Pancreas (tissue), 10 donors: ENCODE results near the gene DYNC1H1. TPM values are rescaled to one million over a fixed set of nuclear protein-coding genes. Genes with fewer than 3 reads are reported as not detected.
A peak's percentile ranks its signal among the peaks of the same experiment; 100 is the strongest.

Experiments
- ATAC-seq, 4 donors: fragments of 200-7000 bp; cut with Tn5 transposase; one replicate each; pipeline versions ENCODE4 v1.8.0 to v1.9.1; 2020; ENCODE audit warnings: mild to moderate bottlenecking in 4 of 4, moderate library complexity in 4 of 4
- DNase-seq, 6 donors: peaks; one replicate each; pipeline ENCODE4 v3.0.0-alpha.2; 2020
- FAIRE-seq: peaks from 2 replicates; lab custom pipeline; 2012; peaks lifted over from hg19 to GRCh38; lab: Jason Lieb, UNC
- H3K27ac ChIP-seq, 4 donors: fragments of 200-600 bp; sonication (generic); 1 replicate in 3 of 4; 2 replicates in 1 of 4; pipeline versions ENCODE4 v1.5.0 to v1.8.0; 2020
- H3K27me3 ChIP-seq, 4 donors: fragments of 200-600 bp; one replicate each; pipeline ENCODE4 v1.8.0; 2021
- H3K36me3 ChIP-seq, 3 donors: fragments of 200-600 bp; sonication (generic) in 1 of 3; one replicate each; pipeline versions ENCODE4 v1.5.0 to v1.8.0; 2020 to 2021
- H3K4me1 ChIP-seq, 3 donors: fragments of 200-600 bp; one replicate each; pipeline ENCODE4 v1.8.0; 2021
- H3K4me3 ChIP-seq, 4 donors: fragments of 200-600 bp; sonication (generic) in 2 of 4; one replicate each; pipeline versions ENCODE4 v1.5.0 to v1.8.0; 2020 to 2021
- H3K9me3 ChIP-seq, 4 donors: fragments of 200-600 bp; one replicate each; pipeline ENCODE4 v1.8.0; 2021
- WGBS, 2 donors: extraction: QIAGEN DNeasy Blood & Tissue Kit; methylation state at CpG; one replicate each; pipeline ENCODE4 v1.1.7; 2013; 5-methylcytosine and 5-hydroxymethylcytosine counted together
- intact Hi-C, 3 donors: fragments of 100-400 bp; cut with DNase I; formaldehyde crosslinking; loops; one replicate each; pipeline versions ENCODE4 v1.11.1 to v1.14.2; 2022
- polyA plus RNA-seq, 2 donors: library from polyadenylated mRNA; stranded (reverse); fragments of 200-250 nt; gene quantifications; one replicate each; pipeline ENCODE4 v1.2.3, GENCODE V29; 2013
- total RNA-seq, 6 donors: library from RNA; stranded (reverse); fragmentation: NEBNext Ultra II Directional in 4 of 6; extraction: Animal tissue kit (Norgen Biotek cat#: 25700) in 4 of 6; gene quantifications; one replicate each; pipeline versions ENCODE4 v1.2.1 to v1.2.4, GENCODE V29; 2021 to 2023
- TF ChIP-seq, protein P1 (sequence below), 4 donors: fragments of 200-600 bp; sonication (generic) in 3 of 4; IDR thresholded peaks; one replicate each; pipeline versions ENCODE4 v1.5.0 to v1.8.0; 2021; ENCODE audit warnings: antibody characterized with exemption in 4 of 4
- donor health status: healthy with polysubstance abuse.
- donor health status: DM: no; HTN: no; CAD: no; lungs with moderate emphysema.
- donor health status: DM: no; HTN: no; CAD: no.
- donor health status: control.
- donor health status: control.
- donor health status: Bipolar disorder and iron deficiency.
- donor health status: DM: yes; HTN: yes; CAD: no.
- donor health status: DM: no; HTN: no; CAD: no.
- donor health status: DM: no; HTN: no; CAD: no.
- donor health status: DM: yes; HTN: yes; CAD: no.

DYNC1H1 gene
- total and polyA plus RNA-seq, 8 donors = 95.7 to 215 (median 132) TPM

DNA sequence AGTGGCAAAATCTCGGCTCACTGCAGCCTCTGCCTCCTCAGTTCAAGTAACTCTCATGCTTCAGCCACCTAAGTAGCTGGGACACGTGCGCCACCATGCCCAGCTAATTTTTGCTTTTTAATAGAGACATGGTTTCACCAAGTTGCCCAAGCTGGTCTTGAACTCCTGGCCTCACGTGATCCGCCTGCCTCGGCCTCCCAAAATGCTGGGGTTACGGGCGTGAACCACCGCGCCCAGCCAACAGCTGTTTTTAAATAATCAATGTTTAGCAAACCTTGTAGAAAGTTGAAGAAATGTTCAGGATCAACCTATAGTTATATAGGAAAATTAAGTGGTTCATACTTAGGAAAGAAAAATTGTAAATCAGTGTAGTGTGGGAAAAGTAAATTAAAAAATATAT is 128.4 kb downstream of the DYNC1H1 start:
- 92 to 95% methylated on average over 10 of the region's 10 CpGs for WGBS, 2 donors
- H3K27me3 ChIP-seq = no peaks in the 10 kb centered on the region
- TF ChIP-seq, protein P1, sequence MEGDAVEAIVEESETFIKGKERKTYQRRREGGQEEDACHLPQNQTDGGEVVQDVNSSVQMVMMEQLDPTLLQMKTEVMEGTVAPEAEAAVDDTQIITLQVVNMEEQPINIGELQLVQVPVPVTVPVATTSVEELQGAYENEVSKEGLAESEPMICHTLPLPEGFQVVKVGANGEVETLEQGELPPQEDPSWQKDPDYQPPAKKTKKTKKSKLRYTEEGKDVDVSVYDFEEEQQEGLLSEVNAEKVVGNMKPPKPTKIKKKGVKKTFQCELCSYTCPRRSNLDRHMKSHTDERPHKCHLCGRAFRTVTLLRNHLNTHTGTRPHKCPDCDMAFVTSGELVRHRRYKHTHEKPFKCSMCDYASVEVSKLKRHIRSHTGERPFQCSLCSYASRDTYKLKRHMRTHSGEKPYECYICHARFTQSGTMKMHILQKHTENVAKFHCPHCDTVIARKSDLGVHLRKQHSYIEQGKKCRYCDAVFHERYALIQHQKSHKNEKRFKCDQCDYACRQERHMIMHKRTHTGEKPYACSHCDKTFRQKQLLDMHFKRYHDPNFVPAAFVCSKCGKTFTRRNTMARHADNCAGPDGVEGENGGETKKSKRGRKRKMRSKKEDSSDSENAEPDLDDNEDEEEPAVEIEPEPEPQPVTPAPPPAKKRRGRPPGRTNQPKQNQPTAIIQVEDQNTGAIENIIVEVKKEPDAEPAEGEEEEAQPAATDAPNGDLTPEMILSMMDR (IDR thresholded peaks at IDR 0.05) = no peak
- H3K4me3 ChIP-seq = no peak overlapping the region
- no peaks in the 10 kb centered on the region for H3K36me3 ChIP-seq
- no peaks in the 10 kb centered on the region for H3K9me3 ChIP-seq
- no peak overlapping the region for H3K27ac ChIP-seq
- no peak for ATAC-seq
- H3K4me1 ChIP-seq = peaks cover 0 to 4% (median 0%) of the 10 kb centered on the region in 3 donors
- intact Hi-C loops = loop anchor here in 1 of 3 donors (5.0 kb wide), 1 partner anchor 46 kb away; no protein-coding TSS in a partner anchor
- no peak for FAIRE-seq
- no peak for DNase-seq

DNA sequence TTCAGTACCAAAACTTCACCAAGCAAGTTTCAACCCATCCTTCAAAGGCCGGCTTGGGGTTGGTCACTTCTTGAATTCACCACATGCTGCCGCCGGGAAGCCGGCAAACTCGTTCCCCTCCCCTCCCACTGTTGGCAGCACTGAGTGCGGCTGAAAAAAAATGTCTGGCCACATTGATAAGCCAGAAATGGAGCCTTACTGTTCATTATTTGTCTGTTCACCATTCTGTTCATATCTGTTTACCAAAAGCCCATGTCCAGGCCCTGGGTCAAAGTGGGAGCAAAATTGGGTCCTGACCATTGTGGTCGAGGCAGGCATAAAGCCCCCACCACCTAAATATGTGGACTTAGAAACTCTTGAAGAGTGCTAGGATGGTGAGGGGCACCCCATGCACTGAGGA is 129.7 kb downstream of the DYNC1H1 start:
- ATAC-seq = no peak
- H3K27ac ChIP-seq = no peak overlapping the region
- TF ChIP-seq, protein P1 (IDR thresholded peaks at IDR 0.05) = no peak
- no peaks in the 10 kb centered on the region for H3K9me3 ChIP-seq
- WGBS, 2 donors = 36 to 40% methylated on average over 7 of the region's 7 CpGs
- no peaks in the 10 kb centered on the region for H3K36me3 ChIP-seq
- H3K4me1 ChIP-seq = no peaks in the 10 kb centered on the region
- DNase-seq = no peak
- intact Hi-C loops = loop anchor here in 1 of 3 donors (5.0 kb wide), 1 partner anchor 47 kb away; no protein-coding TSS in a partner anchor
- no peak for FAIRE-seq
- no peaks in the 10 kb centered on the region for H3K27me3 ChIP-seq
- H3K4me3 ChIP-seq = no peak overlapping the region

DNA sequence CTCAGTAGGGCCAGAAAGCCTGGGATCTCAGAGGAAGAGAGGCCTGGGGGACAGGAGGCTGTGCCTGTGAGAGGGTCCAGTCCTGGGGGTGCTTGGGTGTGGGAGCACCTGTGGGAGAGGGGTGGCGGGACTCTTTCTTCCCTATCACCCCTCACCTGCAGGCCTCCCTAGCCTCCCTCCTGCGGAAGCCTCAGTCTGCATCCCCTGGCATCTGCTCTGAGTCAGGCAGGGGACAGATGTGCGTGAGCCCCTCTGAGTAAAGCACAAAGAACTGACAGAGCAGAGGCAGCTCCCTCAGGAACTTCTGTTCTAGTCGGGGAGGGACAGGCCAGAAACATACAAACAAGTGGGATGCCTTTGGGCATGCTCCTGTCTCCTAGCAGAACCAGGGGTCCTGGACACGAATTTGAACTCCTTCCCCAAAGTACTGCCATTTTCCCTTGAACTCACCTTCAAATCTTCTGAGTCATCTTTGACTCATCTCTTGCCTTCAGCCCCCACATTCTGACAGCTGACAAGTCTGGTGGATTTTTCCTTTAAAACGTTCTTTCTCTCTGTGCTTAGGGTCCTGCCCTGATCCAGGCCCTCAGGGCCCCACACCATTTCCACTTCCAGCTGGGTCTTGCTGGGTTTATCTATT is 131.0 kb downstream of the DYNC1H1 start:
- Histone ChIP-seq H3K4me3 (no peak overlapping the region), H3K27ac (no peak overlapping the region), H3K4me1 (no peaks in the 10 kb centered on the region), H3K36me3 (no peaks in the 10 kb centered on the region), H3K27me3 (no peaks in the 10 kb centered on the region), H3K9me3 (no peaks in the 10 kb centered on the region)
- intact Hi-C loops = loop anchor here in 1 of 3 donors (5.0 kb wide), 1 partner anchor 48 kb away; no protein-coding TSS in a partner anchor
- WGBS, 2 donors = 81 to 86% methylated on average over 6 of the region's 6 CpGs
- no peak for ATAC-seq
- no peak for DNase-seq
- FAIRE-seq = no peak
- TF ChIP-seq, protein P1 (IDR thresholded peaks at IDR 0.05) = no peak

DNA sequence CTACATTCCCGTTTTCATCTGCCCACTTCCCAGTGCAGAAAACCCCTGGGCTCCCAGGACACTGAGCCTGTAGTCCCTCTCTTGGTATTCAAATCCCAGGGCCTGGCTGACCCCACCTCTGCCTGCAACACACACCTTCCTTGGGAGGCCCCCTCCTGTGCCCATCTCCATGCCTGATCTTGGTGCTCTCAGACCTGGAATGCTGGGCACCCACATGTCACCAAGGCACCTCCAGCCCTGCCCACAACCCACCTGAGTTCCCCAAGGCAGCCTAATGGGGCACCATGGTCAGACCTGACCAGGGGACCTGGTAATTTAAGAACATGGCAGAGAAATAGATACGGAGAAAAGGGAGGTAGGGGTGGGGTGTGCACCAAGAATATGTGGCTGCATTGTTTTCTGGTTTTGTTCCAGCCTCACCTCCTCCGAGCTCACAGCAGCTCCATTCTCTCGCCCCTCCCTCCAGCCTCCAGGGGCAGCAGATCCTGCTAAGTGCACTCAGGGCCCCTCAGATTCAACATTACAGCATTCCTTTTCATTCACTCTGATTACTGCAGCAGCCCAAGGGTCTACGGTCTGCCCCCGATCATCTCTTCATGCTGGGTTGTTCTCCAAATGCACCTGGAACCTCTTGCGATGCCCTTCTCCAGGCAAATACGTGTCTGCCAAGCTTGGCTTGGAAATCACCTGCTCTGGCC is 131.6 kb downstream of the DYNC1H1 start:
- intact Hi-C loops = loop anchor here in 1 of 3 donors (5.0 kb wide), 1 partner anchor 49 kb away; no protein-coding TSS in a partner anchor
- Histone ChIP-seq H3K4me3 (no peak overlapping the region), H3K27ac (no peak overlapping the region), H3K4me1 (no peaks in the 10 kb centered on the region), H3K9me3 (no peaks in the 10 kb centered on the region), H3K36me3 (no peaks in the 10 kb centered on the region), H3K27me3 (no peaks in the 10 kb centered on the region)
- 43 to 49% methylated on average over 8 of the region's 8 CpGs for WGBS, 2 donors
- FAIRE-seq = no peak
- peak; percentile 4 to 18 (median 8) for ATAC-seq
- no peak for DNase-seq
- TF ChIP-seq, protein P1 (IDR thresholded peaks at IDR 0.05) = no peak
